Esophagus squamous epithelium (tissue), 5 donors: ENCODE results near the gene PRRX2. TPM values are rescaled to one million over a fixed set of nuclear protein-coding genes. Genes with fewer than 3 reads are reported as not detected.

Experiments
- DNase-seq: peaks from one replicate; lab custom pipeline; 2025; lab: John Stamatoyannopoulos, UW
- H3K27ac ChIP-seq, 4 donors: fragments of 200-600 bp; sonication (generic); one replicate each; pipeline ENCODE4 v1.5.1; 2016 to 2019; ENCODE audit warnings: mild to moderate bottlenecking in 1 of 4
- H3K27me3 ChIP-seq, 4 donors: fragments of 200-600 bp; sonication (generic); 1 replicate in 3 of 4; 2 replicates in 1 of 4; pipeline versions ENCODE4 v1.5.1 to v1.6.0; 2017 to 2021; ENCODE audit warnings: antibody characterized with exemption in 1 of 4
- H3K36me3 ChIP-seq, 3 donors: fragments of 200-600 bp; sonication (generic); one replicate each; pipeline ENCODE4 v1.5.1; 2016 to 2019
- H3K4me1 ChIP-seq, 3 donors: fragments of 200-600 bp; sonication (generic); one replicate each; pipeline ENCODE4 v1.5.1; 2017 to 2019
- H3K4me3 ChIP-seq, 4 donors: fragments of 200-600 bp; sonication (generic); 1 replicate in 3 of 4; 2 replicates in 1 of 4; pipeline ENCODE4 v1.5.1; 2016 to 2019; ENCODE audit warnings: mild to moderate bottlenecking in 2 of 4, moderate library complexity in 1 of 4
- H3K9me3 ChIP-seq, 3 donors: fragments of 200-600 bp; sonication (generic); one replicate each; pipeline ENCODE4 v1.5.1; 2016 to 2019
- POLR2A ChIP-seq, 4 donors: fragments of 450-650 bp; IDR thresholded peaks; one replicate each; pipeline ENCODE4 v1.6.1; 2017; ENCODE audit warnings: antibody characterized with exemption in 4 of 4, mild to moderate bottlenecking in 4 of 4, moderate library complexity in 3 of 4
- WGBS, 2 donors: methylation state at CpG; one replicate each; pipeline ENCODE4 v1.1.5; 2018; 5-methylcytosine and 5-hydroxymethylcytosine counted together
- intact Hi-C: fragments of 100-400 bp; cut with DNase I; formaldehyde crosslinking; loops from one replicate; pipeline ENCODE4 v1.15.0; 2022
- total RNA-seq, 4 donors: library from RNA; depleted of rRNA; stranded (reverse); fragments of >200 nt; gene quantifications; one replicate each; pipeline ENCODE4 v1.1.0, GENCODE V29; 2016
- TF ChIP-seq, protein P1 (sequence below), 6 experiments: fragments of 450-650 bp in 4 of 6; fragments of 200-600 bp in 2 of 6; sonication (generic) in 2 of 6; IDR thresholded peaks; one replicate each; pipeline ENCODE4 v1.5.1; 2016 to 2019; ENCODE audit warnings: antibody characterized with exemption in 6 of 6, mild to moderate bottlenecking in 4 of 6, moderate library complexity in 4 of 6
- donor health status: DM: yes; HTN: yes; CAD: no.

PRRX2 gene
- total RNA-seq, 4 donors from 2014 or later = 0.82 to 3.8 (median 2.3) TPM

DNA sequence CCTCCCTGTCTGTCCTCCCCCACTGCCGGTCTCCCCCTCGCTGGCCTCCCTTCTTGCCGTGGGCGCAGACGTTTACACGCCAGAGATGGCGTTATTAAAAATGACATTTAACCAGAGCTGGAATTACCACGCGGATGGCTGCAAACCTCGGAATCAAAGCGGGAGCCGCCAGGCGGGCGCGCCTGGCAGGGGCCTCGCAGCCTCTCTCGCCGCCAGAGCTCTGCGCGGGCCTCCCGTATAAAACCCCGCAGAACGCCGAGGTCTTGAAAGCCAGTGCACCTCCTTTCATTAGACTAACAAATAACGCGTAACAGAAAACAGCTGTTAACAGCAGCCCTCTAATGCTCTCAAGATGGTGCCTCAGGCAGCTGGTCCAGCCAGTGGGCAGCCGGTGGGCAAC lies 10.2 kb downstream of the PRRX2 start:
- no peak for DNase-seq
- Histone ChIP-seq H3K9me3 (no peaks in the 10 kb centered on the region), H3K27me3 (peaks cover 0 to 58% (median 0%) of the 10 kb centered on the region in 4 donors), H3K4me3 (peak overlapping the region in 1 of 4 donors; percentile 8), H3K36me3 (no peaks in the 10 kb centered on the region), H3K27ac (peak overlapping the region in 2 of 4 donors; percentile 14 to 33), H3K4me1 (peaks cover 0 to 43% (median 0%) of the 10 kb centered on the region in 3 donors)
- intact Hi-C loops = no loop called here
- TF ChIP-seq POLR2A (IDR thresholded peaks at IDR 0.05) = no peak
- TF ChIP-seq, protein P1, sequence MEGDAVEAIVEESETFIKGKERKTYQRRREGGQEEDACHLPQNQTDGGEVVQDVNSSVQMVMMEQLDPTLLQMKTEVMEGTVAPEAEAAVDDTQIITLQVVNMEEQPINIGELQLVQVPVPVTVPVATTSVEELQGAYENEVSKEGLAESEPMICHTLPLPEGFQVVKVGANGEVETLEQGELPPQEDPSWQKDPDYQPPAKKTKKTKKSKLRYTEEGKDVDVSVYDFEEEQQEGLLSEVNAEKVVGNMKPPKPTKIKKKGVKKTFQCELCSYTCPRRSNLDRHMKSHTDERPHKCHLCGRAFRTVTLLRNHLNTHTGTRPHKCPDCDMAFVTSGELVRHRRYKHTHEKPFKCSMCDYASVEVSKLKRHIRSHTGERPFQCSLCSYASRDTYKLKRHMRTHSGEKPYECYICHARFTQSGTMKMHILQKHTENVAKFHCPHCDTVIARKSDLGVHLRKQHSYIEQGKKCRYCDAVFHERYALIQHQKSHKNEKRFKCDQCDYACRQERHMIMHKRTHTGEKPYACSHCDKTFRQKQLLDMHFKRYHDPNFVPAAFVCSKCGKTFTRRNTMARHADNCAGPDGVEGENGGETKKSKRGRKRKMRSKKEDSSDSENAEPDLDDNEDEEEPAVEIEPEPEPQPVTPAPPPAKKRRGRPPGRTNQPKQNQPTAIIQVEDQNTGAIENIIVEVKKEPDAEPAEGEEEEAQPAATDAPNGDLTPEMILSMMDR (IDR thresholded peaks at IDR 0.05) = no peak
- 54 to 87% methylated on average over 13 to 14 of the region's 27 CpGs for WGBS, 2 donors

DNA sequence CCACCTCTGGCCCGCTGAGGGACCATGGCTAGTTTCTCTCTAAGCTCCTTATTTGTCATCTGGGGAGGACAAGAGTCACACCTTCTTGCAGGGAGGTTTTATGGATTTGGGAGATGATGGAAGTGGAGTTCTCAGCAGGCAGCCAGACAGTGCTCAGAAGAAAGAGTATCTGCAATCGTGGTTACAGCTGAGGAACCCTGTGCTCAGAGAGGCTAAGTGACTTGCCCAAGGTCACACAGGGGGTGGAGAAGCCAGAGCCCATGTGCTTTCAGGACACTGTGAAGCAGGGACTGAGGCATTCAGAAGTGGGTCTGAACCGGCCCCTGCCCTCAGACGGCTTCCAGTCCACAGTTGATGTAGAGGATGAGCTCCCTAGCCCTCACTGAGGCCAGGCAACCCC lies 10.8 kb downstream of the PRRX2 start:
- TF ChIP-seq POLR2A (IDR thresholded peaks at IDR 0.05) = no peak
- TF ChIP-seq, protein P1 (IDR thresholded peaks at IDR 0.05) = no peak
- Histone ChIP-seq H3K27me3 (peaks cover 0 to 56% (median 0%) of the 10 kb centered on the region in 4 donors), H3K4me3 (no peak overlapping the region), H3K9me3 (no peaks in the 10 kb centered on the region), H3K4me1 (peaks cover 0 to 40% (median 0%) of the 10 kb centered on the region in 3 donors), H3K27ac (peak overlapping the region in 1 of 4 donors; percentile 33), H3K36me3 (no peaks in the 10 kb centered on the region)
- DNase-seq = no peak
- WGBS, 2 donors = 86 to 100% methylated on average over 1 to 3 of the region's 4 CpGs
- intact Hi-C loops = no loop called here

DNA sequence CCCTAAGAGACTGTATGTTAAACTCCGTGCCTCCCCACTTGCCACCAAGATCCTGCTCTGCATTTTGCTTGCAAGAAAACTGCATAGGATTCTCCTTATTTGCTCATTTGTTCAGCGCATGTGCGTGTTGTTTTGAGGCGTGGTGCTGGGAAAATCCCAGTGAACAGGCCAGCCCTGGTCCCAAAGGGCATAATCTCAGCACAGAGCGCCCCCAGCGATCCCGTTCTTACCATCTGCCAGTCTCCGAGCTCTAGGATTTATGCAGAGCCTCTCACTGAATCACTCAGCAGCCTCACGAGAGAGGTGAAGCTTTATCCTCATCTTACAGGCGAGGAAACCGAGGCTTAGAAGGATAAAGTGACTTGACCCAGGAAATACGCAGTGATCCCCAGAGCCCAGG lies 11.5 kb downstream of the PRRX2 start:
- Histone ChIP-seq H3K27me3 (peaks cover 0 to 60% (median 0%) of the 10 kb centered on the region in 4 donors), H3K36me3 (no peaks in the 10 kb centered on the region), H3K9me3 (no peaks in the 10 kb centered on the region), H3K4me3 (no peak overlapping the region), H3K27ac (peak overlapping the region in 3 of 4 donors; percentile 32 to 46 (median 42)), H3K4me1 (peaks cover 0 to 35% (median 0%) of the 10 kb centered on the region in 3 donors)
- intact Hi-C loops = no loop called here
- whole genome bisulfite sequencing, 2 donors = 75 to 80% methylated on average over 1 to 9 of the region's 12 CpGs
- TF ChIP-seq POLR2A (IDR thresholded peaks at IDR 0.05) = no peak
- TF ChIP-seq, protein P1 (IDR thresholded peaks at IDR 0.05) = no peak
- no peak for DNase-seq

DNA sequence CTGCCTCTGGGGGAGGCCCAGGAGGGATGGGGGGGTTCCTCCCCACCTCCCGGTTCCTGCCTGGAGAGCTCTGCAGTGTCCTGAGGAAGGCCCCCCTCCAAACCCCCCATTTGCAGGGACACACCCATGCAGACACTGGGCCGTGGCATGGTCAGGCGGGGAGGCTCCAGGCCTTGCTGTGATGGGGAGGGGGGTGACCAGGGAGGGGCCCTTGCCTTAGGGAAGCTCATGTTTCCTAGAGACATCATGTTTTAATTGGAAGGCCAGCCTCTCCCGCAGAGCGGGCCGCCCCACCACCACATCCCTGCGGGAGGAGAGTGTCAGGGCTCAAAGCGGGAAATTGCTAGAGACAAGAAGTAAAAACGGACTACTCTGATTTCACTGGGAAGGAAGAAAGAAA lies 12.0 kb downstream of the PRRX2 start:
- Histone ChIP-seq H3K27ac (peak overlapping the region in 3 of 4 donors; percentile 32 to 46 (median 42)), H3K9me3 (no peaks in the 10 kb centered on the region), H3K4me3 (no peak overlapping the region), H3K36me3 (no peaks in the 10 kb centered on the region), H3K27me3 (peaks cover 0 to 60% (median 0%) of the 10 kb centered on the region in 4 donors), H3K4me1 (peaks cover 0 to 38% (median 0%) of the 10 kb centered on the region in 3 donors)
- intact Hi-C loops = no loop called here
- TF ChIP-seq, protein P1 (IDR thresholded peaks at IDR 0.05) = no peak
- TF ChIP-seq POLR2A (IDR thresholded peaks at IDR 0.05) = no peak
- WGBS, 2 donors = 81 to 89% methylated on average over 3 to 6 of the region's 9 CpGs
- no peak for DNase-seq

DNA sequence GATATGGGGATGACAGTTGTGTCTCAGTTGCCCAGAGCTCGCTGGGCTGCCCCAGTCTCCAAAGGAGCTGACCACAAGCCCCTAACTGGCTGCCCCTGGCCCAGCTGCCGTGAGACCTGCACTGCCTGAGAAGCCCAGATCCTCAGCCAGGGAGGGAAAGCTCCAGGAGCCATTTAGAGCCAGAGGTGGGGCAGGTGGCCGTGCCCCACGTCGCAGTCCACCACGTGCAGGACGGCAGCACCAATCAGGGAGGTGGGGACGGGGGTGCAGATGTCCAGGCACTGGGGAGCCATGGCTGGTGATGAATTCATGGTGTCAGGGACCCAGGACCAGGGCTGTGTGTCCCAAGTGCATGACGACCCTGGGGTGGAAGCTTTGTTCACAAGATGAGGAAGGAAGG lies 13.4 kb downstream of the PRRX2 start:
- H3K4me3 ChIP-seq = no peak overlapping the region
- DNase-seq = no peak
- H3K36me3 ChIP-seq = no peaks in the 10 kb centered on the region
- TF ChIP-seq POLR2A (IDR thresholded peaks at IDR 0.05) = no peak
- TF ChIP-seq, protein P1 (IDR thresholded peaks at IDR 0.05) = no peak
- H3K4me1 ChIP-seq = peaks cover 0 to 44% (median 0%) of the 10 kb centered on the region in 3 donors
- H3K9me3 ChIP-seq = no peaks in the 10 kb centered on the region
- intact Hi-C loops = no loop called here
- WGBS, 2 donors = 76% methylated on average over 3 of the region's 9 CpGs; no CpG with 5 or more reads in 1 of the 2 donors
- H3K27me3 ChIP-seq = peaks cover 0 to 55% (median 0%) of the 10 kb centered on the region in 4 donors
- no peak overlapping the region for H3K27ac ChIP-seq
